Measurements from ENCODE around the gene ADAMTS16. TPM values are rescaled to one million over a fixed set of nuclear protein-coding genes. Genes with fewer than 3 reads are reported as not detected.

Gene ADAMTS16
- total and polyA plus RNA-seq, 10 donors, result not detected

GRCh38 chr5:5209510-5210286 is 69.6 kb downstream of the ADAMTS16 start:
- Histone ChIP-seq H3K36me3 (no peaks in the 10 kb centered on the region), H3K4me3 (no peak overlapping the region)
- 56 to 74% (median 58%) methylated on average over 5 of the region's 5 CpGs for WGBS, 5 donors

GRCh38 chr5:5217371-5217770 is 77.2 kb downstream of the ADAMTS16 start:
- peaks cover 0 to 7% (median 0%) of the 10 kb centered on the region in 7 donors for H3K27me3 ChIP-seq (replicated peaks in 1 of 7)
- H3K4me1 ChIP-seq, result no peaks in the 10 kb centered on the region
- no peaks in the 10 kb centered on the region for H3K9me3 ChIP-seq
- no peak for DNase-seq
- no peak for TF ChIP-seq POLR2AphosphoS5 (IDR thresholded peaks at IDR 0.05)
- no peak for TF ChIP-seq CTCF (IDR thresholded peaks at IDR 0.05 in 8 of 11, conservative IDR thresholded peaks at IDR 0.05 in 3 of 11)
- no peak overlapping the region for H3K4me3 ChIP-seq
- no peak overlapping the region for H3K27ac ChIP-seq
- intact Hi-C loops (cut with DNase I; ENCODE audit: low total_unique reads), result no loop called here
- WGBS, 5 donors, result 45 to 66% (median 58%) methylated on average over 1 of the region's 1 CpG
- H3K36me3 ChIP-seq, result no peaks in the 10 kb centered on the region

More at GRCh38 chr5:5209510-5210286, 69.6 kb downstream of the ADAMTS16 start:
- no peaks in the 10 kb centered on the region for H3K9me3 ChIP-seq
- no peak for DNase-seq
- no peak for TF ChIP-seq POLR2A (IDR thresholded peaks at IDR 0.05)
- no peak for TF ChIP-seq CTCF (IDR thresholded peaks at IDR 0.05 in 8 of 11, conservative IDR thresholded peaks at IDR 0.05 in 3 of 11)
- TF ChIP-seq POLR2AphosphoS5 (IDR thresholded peaks at IDR 0.05), result no peak
- H3K27ac ChIP-seq, result no peak overlapping the region
- no peaks in the 10 kb centered on the region for H3K4me1 ChIP-seq
- intact Hi-C loops (cut with DNase I; ENCODE audit: low total_unique reads), result no loop called here
- peaks cover 0 to 8% (median 0%) of the 10 kb centered on the region in 7 donors for H3K27me3 ChIP-seq (replicated peaks in 1 of 7)

DNA sequence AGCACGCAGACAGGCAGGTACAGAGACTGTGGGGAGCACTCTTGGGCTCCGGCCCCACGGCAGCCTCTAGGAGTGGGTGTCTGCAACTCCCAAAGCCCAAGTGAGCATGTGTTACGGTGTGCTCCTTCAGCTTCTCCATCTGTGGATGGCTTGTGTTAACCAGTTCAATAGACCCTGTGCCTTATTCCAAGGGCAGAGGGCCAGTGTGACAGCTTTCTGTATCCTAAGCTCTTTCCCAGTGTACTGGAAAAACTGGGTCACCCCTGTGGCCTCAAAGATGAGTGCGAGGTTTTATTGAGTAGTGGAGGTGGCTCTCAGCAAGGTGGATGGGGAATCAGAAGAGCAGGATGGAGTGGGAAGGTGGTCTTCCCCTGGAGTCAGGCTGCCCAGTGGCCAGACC is 78.3 kb downstream of the ADAMTS16 start:
- no peaks in the 10 kb centered on the region for H3K4me1 ChIP-seq
- H3K4me3 ChIP-seq, result no peak overlapping the region
- no peak for TF ChIP-seq POLR2AphosphoS5 (IDR thresholded peaks at IDR 0.05)
- TF ChIP-seq CTCF (IDR thresholded peaks at IDR 0.05 in 8 of 11, conservative IDR thresholded peaks at IDR 0.05 in 3 of 11), result no peak
- TF ChIP-seq POLR2A (IDR thresholded peaks at IDR 0.05), result no peak
- DNase-seq, result no peak
- intact Hi-C loops (cut with DNase I; ENCODE audit: low total_unique reads), result no loop called here
- WGBS, 5 donors, result 79 to 89% (median 80%) methylated on average over 5 of the region's 5 CpGs
- H3K27ac ChIP-seq, result no peak overlapping the region
- H3K36me3 ChIP-seq, result no peaks in the 10 kb centered on the region
- H3K9me3 ChIP-seq, result no peaks in the 10 kb centered on the region
- H3K27me3 ChIP-seq (replicated peaks in 1 of 7), result peaks cover 0 to 13% (median 0%) of the 10 kb centered on the region in 7 donors

- TF ChIP-seq POLR2A (IDR thresholded peaks at IDR 0.05) (no peak), POLR2AphosphoS5 (IDR thresholded peaks at IDR 0.05) (no peak), CTCF (IDR thresholded peaks at IDR 0.05 in 8 of 11, conservative IDR thresholded peaks at IDR 0.05 in 3 of 11) (no peak)
- 84 to 95% (median 93%) methylated on average over 3 of the region's 3 CpGs for WGBS, 5 donors
- intact Hi-C loops (cut with DNase I; ENCODE audit: low total_unique reads), result no loop called here
Measured at GRCh38 chr5:5219541-5219940, 79.4 kb downstream of the ADAMTS16 start.

More at GRCh38 chr5:5219541-5219940, 79.4 kb downstream of the ADAMTS16 start:
- Histone ChIP-seq H3K27ac (no peak overlapping the region), H3K4me1 (no peaks in the 10 kb centered on the region), H3K9me3 (no peaks in the 10 kb centered on the region), H3K36me3 (no peaks in the 10 kb centered on the region), H3K4me3 (no peak overlapping the region), H3K27me3 (replicated peaks in 1 of 7) (peaks cover 0 to 13% (median 0%) of the 10 kb centered on the region in 7 donors)
- DNase-seq, result no peak
